CD4-positive, alpha-beta T cell treated with Interleukin-17A for 1 hour (primary cell): Measurements from ENCODE around the gene MAEL.

Experiments used
- DNase-seq: peaks from one replicate; pipeline ENCODE4 v3.0.0-alpha.2; 2020

The MAEL gene

DNA sequence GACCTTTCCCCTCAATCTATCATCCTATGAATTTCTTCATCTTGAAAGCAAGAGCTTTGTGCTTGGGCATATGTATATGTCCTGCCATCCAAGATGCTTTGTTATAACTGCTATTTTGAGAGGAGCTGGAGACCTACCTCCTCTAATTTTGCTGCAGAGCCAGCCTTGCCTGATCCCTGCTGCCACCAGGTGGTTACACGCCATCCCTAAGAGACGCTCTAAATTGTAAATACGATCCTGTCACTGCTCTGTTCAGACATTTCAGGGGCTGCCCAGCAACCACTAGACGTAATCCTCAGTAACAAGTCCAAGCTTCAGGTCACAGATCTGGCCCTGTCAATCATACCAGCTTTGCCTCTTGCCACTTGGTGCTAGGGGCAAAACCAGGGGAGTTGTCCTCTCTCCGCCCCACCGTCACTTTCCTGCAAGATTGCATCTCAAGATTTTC, 68.2 kb downstream of the MAEL start:
- peak; percentile 5 for DNase-seq

- DNase-seq, result peak; percentile 71
Measured at GRCh38 chr1:167059045-167059808, 70.1 kb downstream of the MAEL start.

- DNase-seq, result no peak
Measured at GRCh38 chr1:167059809-167060107, 70.7 kb downstream of the MAEL start.

DNA sequence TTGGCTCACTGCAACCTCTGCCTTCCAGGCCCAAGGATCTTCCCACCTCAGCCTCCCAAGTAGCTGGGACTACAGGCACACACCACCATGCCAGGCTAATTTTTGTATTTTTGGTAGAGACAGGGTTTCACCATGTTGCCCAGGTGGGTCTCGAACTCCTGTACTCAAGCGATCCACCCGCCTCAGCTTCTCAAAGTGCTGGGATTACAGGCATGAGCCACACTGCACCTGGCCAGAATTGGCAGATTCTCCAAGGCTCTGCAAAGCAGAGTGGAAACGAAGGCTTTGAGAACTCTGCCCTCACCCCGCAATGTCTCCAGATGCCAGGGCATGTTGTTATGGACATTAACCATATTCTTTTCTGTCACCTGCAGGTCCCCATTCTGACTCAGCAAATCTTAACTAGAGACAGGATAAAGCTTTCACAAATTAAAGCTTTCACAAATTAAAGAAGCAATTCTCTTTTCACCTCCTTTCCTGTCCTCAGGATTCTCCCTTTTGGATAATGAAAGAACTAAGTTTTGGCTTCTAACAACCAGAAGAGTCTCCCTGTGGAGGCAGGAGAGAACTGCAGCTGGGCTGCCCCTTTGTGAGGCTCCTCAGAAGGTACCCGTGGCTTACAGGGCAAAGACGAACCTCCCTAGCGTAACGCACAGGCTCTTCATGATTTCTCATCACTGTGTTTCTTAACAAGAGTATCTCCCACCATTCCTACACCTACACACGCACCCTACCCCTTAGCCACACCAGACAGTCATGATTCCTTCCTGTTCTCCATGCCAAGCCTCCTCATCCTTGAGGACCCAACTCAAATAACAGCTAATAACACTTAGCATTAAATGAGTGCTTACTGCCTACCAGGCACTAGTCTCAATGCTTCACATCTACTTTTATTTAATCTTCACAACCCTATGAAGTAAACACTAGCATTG, 71.3 kb downstream of the MAEL start:
- DNase-seq, result no peak

GRCh38 chr1:167061073-167061464, 72.0 kb downstream of the MAEL start:
- DNase-seq, result no peak

- no peak for DNase-seq
Measured at GRCh38 chr1:167064621-167065020, 75.5 kb downstream of the MAEL start.

DNA sequence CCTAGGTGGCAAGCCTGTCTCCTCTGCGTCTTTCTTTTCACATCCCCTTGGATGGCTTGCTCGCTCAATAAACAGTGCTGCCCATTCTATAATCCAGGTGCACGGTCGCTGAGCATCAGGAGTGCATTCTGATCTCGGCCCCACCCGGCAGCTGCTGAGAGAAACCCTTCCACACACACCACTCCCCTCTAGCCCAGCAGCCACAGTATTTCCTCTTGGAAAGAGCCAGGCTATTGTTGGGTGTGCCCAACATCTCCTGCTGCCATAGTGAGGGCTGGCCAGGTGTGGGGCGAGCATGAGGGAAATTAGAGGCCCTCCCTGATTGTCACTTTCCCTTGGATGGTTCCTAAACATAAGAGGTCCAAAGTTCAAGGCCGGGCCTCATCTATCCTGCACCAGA, 76.4 kb downstream of the MAEL start:
- no peak for DNase-seq

DNA sequence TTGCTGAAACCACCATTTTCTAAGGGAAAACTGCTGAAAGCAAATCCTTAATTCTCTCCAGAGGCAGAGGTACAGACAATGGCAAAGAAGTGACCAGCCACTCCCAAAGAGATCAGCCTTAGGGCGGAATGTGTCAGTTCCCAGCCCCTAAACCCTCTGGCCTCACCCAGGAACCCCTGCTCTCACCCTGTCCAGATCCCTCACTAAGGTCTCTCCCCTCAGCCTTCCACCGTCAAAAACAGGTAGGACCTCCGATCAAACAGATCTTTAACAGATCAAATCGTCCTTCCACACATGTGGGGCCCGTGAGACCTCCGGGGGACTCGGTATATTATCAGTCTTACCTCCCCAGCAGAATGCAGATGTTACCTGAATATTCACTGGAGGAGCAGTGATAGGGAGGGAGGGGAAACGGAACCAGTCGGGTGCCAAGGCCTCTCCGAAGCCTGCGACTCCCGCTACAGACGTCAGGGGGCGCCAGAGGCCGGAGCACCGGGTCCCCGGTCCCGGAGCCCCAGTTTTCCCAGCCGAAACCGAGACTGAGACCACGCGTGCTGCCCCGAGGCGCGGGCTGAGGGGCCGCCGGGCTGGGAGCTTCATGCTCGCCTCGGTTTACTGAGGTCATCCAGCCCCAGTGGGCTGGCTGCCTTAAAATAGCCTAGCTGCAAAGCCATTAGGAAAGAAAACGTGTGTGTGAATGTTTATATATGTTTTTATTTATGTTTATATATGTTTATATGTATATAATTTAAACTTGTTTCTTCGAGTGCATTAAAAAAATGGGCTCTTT, 77.4 kb downstream of the MAEL start:
- DNase-seq, result peak; percentile 80

GRCh38 chr1:167067904-167068303, 78.8 kb downstream of the MAEL start:
- no peak for DNase-seq

DNA sequence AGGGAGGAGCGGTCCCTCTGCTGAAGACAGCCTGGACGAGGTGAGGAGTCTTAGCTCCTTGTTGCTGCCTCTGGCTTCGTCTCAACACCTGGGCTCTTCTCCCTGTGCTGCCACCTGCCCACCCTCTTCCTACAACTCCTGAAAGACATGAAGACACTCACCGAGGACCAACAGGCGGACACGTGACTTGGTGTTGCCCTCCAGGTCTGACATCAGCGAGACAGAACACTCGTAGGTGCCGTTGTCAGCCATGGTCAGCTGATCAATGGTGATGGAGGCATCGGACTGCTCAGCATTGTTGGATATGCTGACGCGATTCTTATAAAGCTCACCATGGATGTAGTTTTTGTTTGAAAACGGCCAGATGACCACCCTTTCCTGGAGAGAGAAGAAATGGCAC, 79.7 kb downstream of the MAEL start:
- DNase-seq, result no peak

DNA sequence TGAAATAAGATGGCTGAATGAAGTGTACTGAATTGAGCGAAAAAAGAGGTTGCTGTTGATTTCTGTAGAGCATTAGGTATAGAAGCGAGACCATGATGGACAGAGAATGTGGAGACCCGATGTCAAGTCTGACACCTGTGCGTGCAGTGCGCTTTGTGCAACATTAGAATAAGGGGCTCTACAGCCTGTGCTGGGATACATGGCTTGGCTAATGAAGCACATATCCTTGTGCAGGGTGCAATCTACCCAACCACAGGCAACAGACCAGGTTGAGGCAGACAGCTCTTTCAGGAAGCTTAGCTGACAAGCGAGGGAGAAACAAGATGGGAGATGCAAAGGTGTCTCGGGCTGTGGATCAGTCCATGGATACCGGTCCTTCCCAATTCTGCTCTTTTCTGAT, 82.2 kb downstream of the MAEL start:
- no peak for DNase-seq
